Measurements from ENCODE around the gene ACTL7A. TPM values are rescaled to one million over a fixed set of nuclear protein-coding genes. Genes with fewer than 3 reads are reported as not detected.
A peak's percentile ranks its signal among the peaks of the same experiment; 100 is the strongest.
"Not testable (repeated sequence)": the region's sequence is repeated elsewhere in the genome, so short reads cannot be mapped to it uniquely, and the experiment has no call there.

Gene ACTL7A
- total and polyA plus RNA-seq, 10 donors: not detected

DNA sequence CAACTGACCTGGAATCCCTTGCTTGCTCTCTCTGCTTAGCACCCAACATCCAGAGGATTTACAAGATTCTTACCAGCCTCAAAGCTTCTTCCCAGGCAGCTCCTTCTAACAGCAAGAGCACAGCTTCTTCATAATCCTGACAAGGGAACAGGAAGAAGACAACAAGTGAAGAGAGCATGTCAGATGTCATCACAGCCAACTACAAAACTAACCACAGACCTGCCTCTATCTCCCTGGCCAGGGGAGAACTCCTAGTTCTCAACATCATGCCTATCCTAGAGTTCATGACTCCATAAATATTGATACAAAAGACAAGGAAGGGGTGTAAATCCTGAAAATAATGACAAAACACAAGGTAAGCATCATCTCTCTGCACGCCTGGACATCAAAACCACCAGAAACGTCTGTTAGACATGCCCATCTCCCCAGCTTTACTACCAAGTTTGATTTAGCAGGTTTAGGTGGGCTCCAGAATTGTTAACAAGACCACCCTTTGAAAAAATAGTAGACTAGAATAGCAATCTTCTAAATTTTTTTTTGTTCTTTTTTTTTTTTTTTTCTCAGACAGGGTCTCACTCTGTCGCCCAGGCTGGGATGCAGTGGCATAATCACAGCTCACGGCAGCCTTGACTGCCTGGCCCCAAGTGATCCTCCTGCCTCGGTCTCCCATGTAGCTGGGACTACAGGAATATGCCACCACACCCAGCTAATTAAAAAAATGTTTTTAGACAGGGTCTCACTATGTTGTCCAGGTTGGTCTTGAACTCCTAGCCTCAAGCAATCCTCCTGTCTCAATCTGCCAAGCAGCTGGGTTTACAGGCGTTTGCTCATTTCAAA, 20.2 kb downstream of the ACTL7A start:
- DNase-seq: no peak
- Histone ChIP-seq H3K4me3 (no peak overlapping the region), H3K9me3 (no peaks in the 10 kb centered on the region), H3K4me1 (peaks cover 0 to 14% (median 1%) of the 10 kb centered on the region in 6 donors), H3K27ac (no peak overlapping the region), H3K36me3 (peaks cover 0 to 78% (median 54%) of the 10 kb centered on the region in 6 donors), H3K27me3 (replicated peaks in 1 of 7) (no peaks in the 10 kb centered on the region)
- TF ChIP-seq, protein P1, sequence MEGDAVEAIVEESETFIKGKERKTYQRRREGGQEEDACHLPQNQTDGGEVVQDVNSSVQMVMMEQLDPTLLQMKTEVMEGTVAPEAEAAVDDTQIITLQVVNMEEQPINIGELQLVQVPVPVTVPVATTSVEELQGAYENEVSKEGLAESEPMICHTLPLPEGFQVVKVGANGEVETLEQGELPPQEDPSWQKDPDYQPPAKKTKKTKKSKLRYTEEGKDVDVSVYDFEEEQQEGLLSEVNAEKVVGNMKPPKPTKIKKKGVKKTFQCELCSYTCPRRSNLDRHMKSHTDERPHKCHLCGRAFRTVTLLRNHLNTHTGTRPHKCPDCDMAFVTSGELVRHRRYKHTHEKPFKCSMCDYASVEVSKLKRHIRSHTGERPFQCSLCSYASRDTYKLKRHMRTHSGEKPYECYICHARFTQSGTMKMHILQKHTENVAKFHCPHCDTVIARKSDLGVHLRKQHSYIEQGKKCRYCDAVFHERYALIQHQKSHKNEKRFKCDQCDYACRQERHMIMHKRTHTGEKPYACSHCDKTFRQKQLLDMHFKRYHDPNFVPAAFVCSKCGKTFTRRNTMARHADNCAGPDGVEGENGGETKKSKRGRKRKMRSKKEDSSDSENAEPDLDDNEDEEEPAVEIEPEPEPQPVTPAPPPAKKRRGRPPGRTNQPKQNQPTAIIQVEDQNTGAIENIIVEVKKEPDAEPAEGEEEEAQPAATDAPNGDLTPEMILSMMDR (IDR thresholded peaks at IDR 0.05 in 8 of 11, conservative IDR thresholded peaks at IDR 0.05 in 3 of 11): no peak
- TF ChIP-seq POLR2A (IDR thresholded peaks at IDR 0.05) (no peak), POLR2AphosphoS5 (IDR thresholded peaks at IDR 0.05) (no peak)
- WGBS, 5 donors: 94 to 97% (median 97%) methylated on average over 6 of the region's 6 CpGs
- intact Hi-C loops (cut with DNase I; ENCODE audit: low total_unique reads): no loop called here

DNA sequence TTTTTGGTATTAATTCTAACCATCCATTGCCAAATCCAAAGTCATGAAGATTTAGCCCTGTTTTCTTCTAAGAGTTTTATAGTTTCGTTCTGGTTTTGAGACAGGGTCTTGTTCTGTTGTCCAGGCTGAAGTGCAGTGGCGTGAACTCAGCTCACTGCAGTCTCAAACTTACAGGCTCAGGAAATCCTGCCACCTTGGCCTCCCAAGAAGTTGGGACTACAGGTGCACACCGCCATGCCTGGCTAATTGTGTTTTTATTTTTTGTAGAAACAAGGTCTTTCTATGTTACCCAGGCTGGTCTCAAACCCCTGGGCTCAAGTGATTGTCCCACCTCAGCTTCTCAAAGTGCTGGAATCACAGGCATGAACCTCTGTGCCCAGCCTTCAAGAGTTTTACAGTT, 21.0 kb downstream of the ACTL7A start:
- DNase-seq: no peak
- H3K27me3 ChIP-seq (replicated peaks in 1 of 7): no peaks in the 10 kb centered on the region
- TF ChIP-seq POLR2AphosphoS5 (IDR thresholded peaks at IDR 0.05) (no peak), POLR2A (IDR thresholded peaks at IDR 0.05) (no peak)
- TF ChIP-seq, protein P1 (IDR thresholded peaks at IDR 0.05 in 8 of 11, conservative IDR thresholded peaks at IDR 0.05 in 3 of 11): no peak
- peaks cover 0 to 14% (median 2%) of the 10 kb centered on the region in 6 donors for H3K4me1 ChIP-seq
- no peaks in the 10 kb centered on the region for H3K9me3 ChIP-seq
- peaks cover 0 to 78% (median 49%) of the 10 kb centered on the region in 6 donors for H3K36me3 ChIP-seq
- no peak overlapping the region for H3K27ac ChIP-seq
- intact Hi-C loops (cut with DNase I; ENCODE audit: low total_unique reads): no loop called here
- no peak overlapping the region for H3K4me3 ChIP-seq
- 94 to 98% (median 97%) methylated on average over 3 of the region's 3 CpGs for WGBS, 5 donors

DNA sequence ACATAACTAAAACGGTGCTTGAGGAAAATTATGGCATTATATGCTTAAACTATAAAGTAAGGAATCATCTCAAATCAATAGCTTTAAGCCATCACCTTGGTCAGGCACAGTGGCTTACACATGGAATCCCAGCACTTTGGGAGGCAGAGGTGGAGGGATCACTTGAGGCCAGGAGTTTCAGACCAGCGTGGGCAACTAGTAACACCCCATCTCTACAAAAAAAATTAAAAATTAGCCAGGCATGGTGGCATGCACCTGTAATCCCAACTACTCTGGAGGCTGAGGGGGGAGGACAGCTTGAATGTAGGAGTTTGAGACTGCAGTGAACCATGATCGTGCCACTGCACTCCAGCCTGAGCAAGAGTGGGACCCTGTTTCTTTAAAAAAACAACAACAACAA, 22.6 kb downstream of the ACTL7A start:
- peaks cover 0 to 14% (median 2%) of the 10 kb centered on the region in 6 donors for H3K4me1 ChIP-seq
- H3K9me3 ChIP-seq: no peaks in the 10 kb centered on the region
- TF ChIP-seq POLR2A (IDR thresholded peaks at IDR 0.05) (no peak), POLR2AphosphoS5 (IDR thresholded peaks at IDR 0.05) (no peak)
- TF ChIP-seq, protein P1 (IDR thresholded peaks at IDR 0.05 in 8 of 11, conservative IDR thresholded peaks at IDR 0.05 in 3 of 11): no peak
- peaks cover 0 to 78% (median 42%) of the 10 kb centered on the region in 6 donors for H3K36me3 ChIP-seq
- no peak overlapping the region for H3K27ac ChIP-seq
- DNase-seq: no peak
- WGBS, 5 donors: 81 to 96% (median 90%) methylated on average over 3 of the region's 3 CpGs
- intact Hi-C loops (cut with DNase I; ENCODE audit: low total_unique reads): no loop called here
- H3K27me3 ChIP-seq (replicated peaks in 1 of 7): no peaks in the 10 kb centered on the region
- H3K4me3 ChIP-seq: no peak overlapping the region

DNA sequence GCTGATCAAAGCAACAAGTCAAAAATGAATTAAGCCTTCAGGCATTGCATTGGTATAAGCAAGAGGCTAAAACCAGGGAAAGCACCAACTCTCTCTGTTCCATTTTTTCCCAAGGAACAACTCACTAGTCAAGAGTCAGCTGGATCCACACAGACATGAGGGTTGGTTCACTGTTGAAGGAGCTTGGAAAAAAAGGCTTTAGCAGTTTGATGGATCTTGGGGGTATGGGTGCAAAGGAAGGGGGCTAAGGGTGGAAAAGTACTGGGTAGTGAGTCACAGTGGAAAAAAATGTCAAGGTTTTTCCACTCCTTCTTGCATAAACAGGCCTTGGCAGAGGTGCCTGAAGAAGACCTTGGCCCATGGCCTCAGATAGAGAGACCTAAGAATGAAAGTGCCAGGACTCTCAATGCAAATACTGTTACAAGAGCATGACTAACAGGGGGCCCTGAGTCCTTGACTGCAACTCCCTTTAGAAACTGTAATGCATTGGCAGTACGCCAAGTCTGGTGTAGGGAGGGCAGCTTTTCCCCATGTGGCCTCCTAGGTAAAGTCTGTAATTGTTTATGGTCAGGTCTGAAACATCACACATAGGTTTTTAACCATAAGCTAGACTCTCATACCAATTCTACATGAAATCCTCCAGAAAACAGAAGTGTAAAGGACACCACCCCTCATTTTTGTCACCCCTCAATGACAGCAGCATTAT, 23.7 kb downstream of the ACTL7A start:
- 52 to 77% (median 70%) methylated on average over 1 of the region's 1 CpG for WGBS, 5 donors
- no peak for TF ChIP-seq POLR2AphosphoS5 (IDR thresholded peaks at IDR 0.05)
- TF ChIP-seq, protein P1 (IDR thresholded peaks at IDR 0.05 in 8 of 11, conservative IDR thresholded peaks at IDR 0.05 in 3 of 11): no peak
- no peak for TF ChIP-seq POLR2A (IDR thresholded peaks at IDR 0.05)
- Histone ChIP-seq H3K9me3 (no peaks in the 10 kb centered on the region), H3K27me3 (replicated peaks in 1 of 7) (no peaks in the 10 kb centered on the region), H3K36me3 (peaks cover 0 to 78% (median 40%) of the 10 kb centered on the region in 6 donors), H3K4me3 (no peak overlapping the region), H3K27ac (peak overlapping the region in 6 of 8 donors; percentile 5 to 54 (median 36)), H3K4me1 (peaks cover 0 to 14% (median 2%) of the 10 kb centered on the region in 6 donors)
- no peak for DNase-seq
- intact Hi-C loops (cut with DNase I; ENCODE audit: low total_unique reads): no loop called here

DNA sequence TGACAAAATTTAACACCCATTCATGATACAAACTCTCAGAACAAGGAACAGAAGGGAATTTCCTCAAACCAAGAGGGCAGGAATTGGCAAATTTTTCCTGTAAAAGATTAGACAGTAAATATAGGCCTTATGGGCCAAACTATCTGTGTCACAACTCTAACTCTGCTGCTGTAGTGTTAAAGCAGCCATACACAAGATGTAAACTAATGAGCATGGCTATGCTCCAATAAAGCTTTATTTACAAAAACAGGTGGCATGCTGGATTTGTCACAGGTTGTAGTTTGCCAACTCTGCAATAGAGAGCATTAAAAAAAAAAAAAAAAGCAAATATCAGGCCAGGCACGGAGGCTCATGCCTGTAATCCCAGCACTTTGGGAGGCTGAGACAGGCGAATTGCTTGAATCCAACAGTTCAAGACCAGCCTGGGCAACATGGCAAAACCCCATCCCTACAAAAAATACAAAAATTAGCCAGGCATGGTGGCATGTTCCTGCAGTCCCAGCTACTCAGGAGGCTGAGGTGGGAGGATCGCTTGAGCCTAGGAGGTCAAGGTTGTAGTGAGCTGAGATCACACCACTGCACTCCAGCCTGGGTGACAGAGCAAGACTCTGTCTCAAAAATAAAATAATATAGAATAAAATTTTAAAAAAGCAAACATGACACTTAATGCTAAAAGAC, 24.7 kb downstream of the ACTL7A start:
- 92 to 98% (median 94%) methylated on average over 3 of the region's 3 CpGs for WGBS, 5 donors
- H3K4me3 ChIP-seq; intact Hi-C loops (cut with DNase I; ENCODE audit: low total_unique reads); H3K27me3 ChIP-seq (replicated peaks in 1 of 7); DNase-seq; H3K9me3 ChIP-seq: not testable (repeated sequence)
- H3K27ac ChIP-seq: peak overlapping the region in 3 of 8 donors; percentile 25 to 54 (median 50)
- H3K4me1 ChIP-seq: peaks cover 0 to 14% (median 2%) of the 10 kb centered on the region in 6 donors
- H3K36me3 ChIP-seq: peaks cover 3 to 78% (median 44%) of the 10 kb centered on the region in 6 donors
